Esophagus muscularis mucosa (tissue), 4 donors: Measurements from ENCODE around the gene CAPN2. TPM values are rescaled to one million over a fixed set of nuclear protein-coding genes. Genes with fewer than 3 reads are reported as not detected.

Experiments
- DNase-seq: peaks from one replicate; pipeline ENCODE4 v3.0.0-alpha.2; 2017; ENCODE audit errors: extremely low spot score
- H3K27ac ChIP-seq, 4 donors: fragments of 200-600 bp; sonication (generic); replicated peaks in 1 of 4; 1 replicate in 3 of 4; 2 replicates in 1 of 4; pipeline ENCODE4 v1.5.1; 2016 to 2019; ENCODE audit warnings: mild to moderate bottlenecking in 1 of 4
- H3K27me3 ChIP-seq, 4 donors: fragments of 200-600 bp; sonication (generic); one replicate each; pipeline versions ENCODE4 v1.5.1 to v1.6.0; 2016 to 2019
- H3K36me3 ChIP-seq, 4 donors: fragments of 200-600 bp; sonication (generic); one replicate each; pipeline ENCODE4 v1.5.1; 2016 to 2019
- H3K4me1 ChIP-seq, 4 donors: fragments of 200-600 bp; sonication (generic); one replicate each; pipeline ENCODE4 v1.5.1; 2016 to 2019
- H3K4me3 ChIP-seq, 4 donors: fragments of 200-600 bp; sonication (generic); 1 replicate in 2 of 4; 2 replicates in 2 of 4; pipeline ENCODE4 v1.5.1; 2016 to 2019; ENCODE audit warnings: mild to moderate bottlenecking in 4 of 4, moderate library complexity in 1 of 4
- H3K9me3 ChIP-seq, 4 donors: fragments of 200-600 bp; sonication (generic); 1 replicate in 3 of 4; 2 replicates in 1 of 4; pipeline ENCODE4 v1.5.1; 2016 to 2019
- EP300 ChIP-seq: sonication (generic); formaldehyde crosslinking; IDR thresholded peaks from one replicate; pipeline ENCODE4 v1.6.1; 2017; ENCODE audit warnings: antibody characterized with exemption
- POLR2A ChIP-seq: fragments of 450-650 bp; IDR thresholded peaks from one replicate; pipeline ENCODE4 v1.6.1; 2017; ENCODE audit warnings: antibody characterized with exemption, moderate library complexity, mild to moderate bottlenecking, low read depth
- POLR2AphosphoS5 ChIP-seq, 2 donors: sonication (generic); formaldehyde crosslinking; IDR thresholded peaks; one replicate each; pipeline ENCODE4 v1.6.1; 2017; ENCODE audit warnings: antibody characterized with exemption in 2 of 2
- WGBS: methylation state at CpG from one replicate; pipeline ENCODE4 v1.1.5; 2018; 5-methylcytosine and 5-hydroxymethylcytosine counted together
- intact Hi-C: fragments of 100-400 bp; cut with DNase I; formaldehyde crosslinking; loops from one replicate; pipeline ENCODE4 v1.15.1; 2023
- total RNA-seq, 4 donors: library from RNA; depleted of rRNA; stranded (reverse); fragments of >200 nt; gene quantifications; one replicate each; pipeline versions ENCODE4 v1.1.0 to v1.2.1, GENCODE V29; 2016
- TF ChIP-seq, protein P1 (sequence below), 3 experiments: fragments of 200-600 bp in 2 of 3; fragments of 450-650 bp in 1 of 3; sonication (generic) in 2 of 3; IDR thresholded peaks; one replicate each; pipeline ENCODE4 v1.5.1; 2017 to 2019; ENCODE audit warnings: antibody characterized with exemption in 3 of 3, mild to moderate bottlenecking in 2 of 3, moderate library complexity in 1 of 3

CAPN2 gene
- total RNA-seq, 4 donors from 2014 or later = 91.9 to 231 (median 161) TPM

DNA sequence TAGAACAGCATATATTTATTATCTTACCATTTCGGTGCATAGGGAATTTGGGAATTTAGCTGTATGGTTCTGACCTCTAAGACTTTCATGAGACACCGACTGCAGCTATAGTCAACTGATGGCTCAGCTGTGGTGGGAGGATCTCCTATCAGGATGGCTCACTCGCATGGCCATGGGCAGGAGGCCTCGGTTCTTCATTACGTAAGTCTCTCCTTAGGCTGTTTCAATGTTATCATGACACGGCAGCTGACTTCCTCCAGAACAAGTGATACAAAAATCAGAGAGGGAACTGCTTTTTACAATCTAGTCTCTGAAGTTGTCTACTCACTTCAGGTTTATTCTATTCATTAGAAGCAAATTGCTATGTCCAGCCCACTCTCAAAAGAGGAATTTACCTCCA, 33.5 kb upstream of the CAPN2 start:
- Histone ChIP-seq H3K36me3 (no peaks in the 10 kb centered on the region), H3K4me3 (no peak overlapping the region), H3K27me3 (no peaks in the 10 kb centered on the region), H3K9me3 (peaks cover 0 to 9% (median 3%) of the 10 kb centered on the region in 4 donors), H3K27ac (no peak overlapping the region), H3K4me1 (no peaks in the 10 kb centered on the region)
- 66% methylated on average over 6 of the region's 6 CpGs for WGBS
- no peak for TF ChIP-seq EP300
- TF ChIP-seq, protein P1, sequence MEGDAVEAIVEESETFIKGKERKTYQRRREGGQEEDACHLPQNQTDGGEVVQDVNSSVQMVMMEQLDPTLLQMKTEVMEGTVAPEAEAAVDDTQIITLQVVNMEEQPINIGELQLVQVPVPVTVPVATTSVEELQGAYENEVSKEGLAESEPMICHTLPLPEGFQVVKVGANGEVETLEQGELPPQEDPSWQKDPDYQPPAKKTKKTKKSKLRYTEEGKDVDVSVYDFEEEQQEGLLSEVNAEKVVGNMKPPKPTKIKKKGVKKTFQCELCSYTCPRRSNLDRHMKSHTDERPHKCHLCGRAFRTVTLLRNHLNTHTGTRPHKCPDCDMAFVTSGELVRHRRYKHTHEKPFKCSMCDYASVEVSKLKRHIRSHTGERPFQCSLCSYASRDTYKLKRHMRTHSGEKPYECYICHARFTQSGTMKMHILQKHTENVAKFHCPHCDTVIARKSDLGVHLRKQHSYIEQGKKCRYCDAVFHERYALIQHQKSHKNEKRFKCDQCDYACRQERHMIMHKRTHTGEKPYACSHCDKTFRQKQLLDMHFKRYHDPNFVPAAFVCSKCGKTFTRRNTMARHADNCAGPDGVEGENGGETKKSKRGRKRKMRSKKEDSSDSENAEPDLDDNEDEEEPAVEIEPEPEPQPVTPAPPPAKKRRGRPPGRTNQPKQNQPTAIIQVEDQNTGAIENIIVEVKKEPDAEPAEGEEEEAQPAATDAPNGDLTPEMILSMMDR (IDR thresholded peaks at IDR 0.05) = no peak
- no peak for TF ChIP-seq POLR2A
- TF ChIP-seq POLR2AphosphoS5 (IDR thresholded peaks at IDR 0.05) = no peak
- no peak for DNase-seq
- intact Hi-C loops = no loop called here

DNA sequence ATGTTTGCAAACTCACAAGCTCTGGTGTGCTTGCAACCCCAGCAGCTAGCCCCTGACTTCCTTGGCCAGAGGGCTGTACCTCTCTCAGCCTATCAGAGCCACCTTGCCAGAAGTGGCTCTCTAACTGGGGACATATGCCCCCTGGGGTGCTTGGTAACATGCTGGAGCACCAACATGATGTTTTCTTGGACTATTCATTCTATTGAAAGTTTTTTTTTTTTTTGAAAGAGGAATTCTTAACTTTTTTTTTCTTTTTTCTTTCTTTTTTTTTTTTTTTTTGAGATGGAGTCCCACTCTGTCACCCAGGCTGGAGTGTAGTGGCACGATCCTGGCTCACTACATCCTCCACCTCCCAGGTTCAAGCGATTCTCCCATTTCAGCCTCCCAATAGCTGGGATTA, 32.2 kb upstream of the CAPN2 start:
- Histone ChIP-seq H3K36me3 (no peaks in the 10 kb centered on the region), H3K27ac (no peak overlapping the region), H3K9me3 (no peaks in the 10 kb centered on the region), H3K27me3 (no peaks in the 10 kb centered on the region), H3K4me1 (no peaks in the 10 kb centered on the region), H3K4me3 (no peak overlapping the region)
- TF ChIP-seq POLR2AphosphoS5 (IDR thresholded peaks at IDR 0.05) (no peak), EP300 (no peak), POLR2A (no peak)
- TF ChIP-seq, protein P1 (IDR thresholded peaks at IDR 0.05) = no peak
- WGBS = 100% methylated on average over 1 of the region's 2 CpGs
- intact Hi-C loops = loop anchor here (5.0 kb wide), 1 partner anchor 538 kb away; the partner anchor contains the start of gene TLR5
- DNase-seq = no peak

DNA sequence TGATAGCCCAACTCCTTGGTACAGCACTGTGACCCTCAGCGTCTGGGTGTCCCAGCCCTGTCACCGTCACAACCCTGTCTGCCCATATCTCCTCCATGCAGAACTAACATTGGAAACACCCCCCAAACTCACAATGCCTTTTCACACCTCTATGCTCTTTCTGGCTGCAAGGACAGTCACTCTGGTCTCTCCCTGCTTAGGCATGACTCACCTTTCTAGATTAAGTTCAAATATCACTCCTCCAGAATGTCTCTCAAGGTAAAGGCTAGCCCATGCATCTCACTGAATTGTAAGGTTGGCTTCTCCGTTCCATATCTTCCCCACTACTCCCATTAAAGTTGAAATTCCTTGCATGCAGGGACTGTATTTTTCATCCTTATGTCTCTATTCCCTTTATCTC, 29.8 kb upstream of the CAPN2 start:
- intact Hi-C loops = loop anchor here (5.0 kb wide), 1 partner anchor 540 kb away; the partner anchor contains the start of gene TLR5
- H3K4me3 ChIP-seq = no peak overlapping the region
- 92% methylated on average over 3 of the region's 3 CpGs for WGBS

DNA sequence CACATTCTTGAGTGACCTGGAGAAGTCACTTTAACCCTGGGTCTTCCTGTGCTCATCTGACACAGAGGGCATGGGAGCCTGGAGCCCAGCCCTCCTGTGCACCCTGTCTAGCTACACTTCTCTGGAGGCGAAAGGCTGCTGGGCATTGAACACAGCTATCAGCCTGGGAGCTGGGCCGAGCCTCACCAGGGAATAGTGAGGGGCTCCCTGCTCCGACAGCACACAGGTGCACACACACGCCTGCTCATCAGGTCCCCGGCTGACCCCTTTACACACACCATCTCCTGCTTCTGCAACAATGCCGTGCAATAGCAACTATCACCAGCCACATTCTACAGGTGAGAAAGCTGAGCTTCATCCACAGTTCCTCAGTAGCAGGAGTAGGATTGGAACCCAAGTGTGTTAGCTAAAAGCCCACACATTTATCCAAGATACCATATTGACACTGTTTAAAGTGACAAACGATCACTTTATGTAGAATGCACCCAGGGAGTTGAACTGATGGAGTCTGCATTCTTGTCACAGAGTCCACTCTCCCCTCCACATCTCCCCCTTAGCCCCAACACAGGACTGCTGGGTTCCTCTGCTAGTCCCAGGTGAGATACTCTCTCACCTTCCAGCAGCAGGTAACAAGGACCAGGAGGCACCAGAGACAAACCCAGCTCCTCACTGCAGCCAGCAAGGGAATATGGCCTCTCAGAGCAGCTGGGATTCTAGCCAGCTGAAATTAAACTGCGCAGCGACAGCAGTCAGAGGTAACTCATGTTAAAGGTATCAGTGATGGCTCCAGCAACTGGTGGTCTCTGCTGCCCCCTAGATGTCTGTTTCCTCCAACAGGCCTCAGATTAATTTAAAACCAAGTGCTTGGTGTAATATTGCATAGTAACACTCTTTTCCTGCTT, 28.5 kb upstream of the CAPN2 start:
- DNase-seq = no peak
- WGBS = 88% methylated on average over 6 of the region's 9 CpGs
- Histone ChIP-seq H3K36me3 (no peaks in the 10 kb centered on the region), H3K27ac (no peak overlapping the region), H3K4me1 (no peaks in the 10 kb centered on the region), H3K27me3 (peaks cover 0 to 2% (median 0%) of the 10 kb centered on the region in 4 donors), H3K4me3 (no peak overlapping the region), H3K9me3 (no peaks in the 10 kb centered on the region)
- TF ChIP-seq, protein P1 (IDR thresholded peaks at IDR 0.05) = peak; percentile 49 to 59 (median 55)
- TF ChIP-seq POLR2AphosphoS5 (IDR thresholded peaks at IDR 0.05) = no peak
- intact Hi-C loops = loop anchor here (5.0 kb wide), 1 partner anchor 542 kb away; the partner anchor contains the start of gene TLR5

More for the DNA sequence above, 29.8 kb upstream of the CAPN2 start:
- Histone ChIP-seq H3K4me1 (no peaks in the 10 kb centered on the region), H3K36me3 (no peaks in the 10 kb centered on the region), H3K27me3 (no peaks in the 10 kb centered on the region), H3K27ac (no peak overlapping the region), H3K9me3 (no peaks in the 10 kb centered on the region)
- no peak for DNase-seq
- TF ChIP-seq, protein P1 (IDR thresholded peaks at IDR 0.05) = no peak
- TF ChIP-seq EP300 = no peak
- no peak for TF ChIP-seq POLR2AphosphoS5 (IDR thresholded peaks at IDR 0.05)
- no peak for TF ChIP-seq POLR2A
